ENCODE results near the gene SAMHD1. TPM values are rescaled to one million over a fixed set of nuclear protein-coding genes. Genes with fewer than 3 reads are reported as not detected.

The SAMHD1 gene
- total RNA-seq (2016; rRNA removed; fragmentation: Illumina TruSeq; extraction: Trizol) (43.5 and 57.7 TPM in 2 replicates), polyA plus RNA-seq (2011; rRNA removed) (13.2 and 16.9 TPM in 2 replicates), polyA minus RNA-seq (2011; rRNA and poly(A)+ RNA removed; ENCODE audit: low replicate concordance) (27.0 and 42.7 TPM in 2 replicates), Bru-seq, nascent RNA (percentile 60 among the genes with signal in this experiment), BruChase-seq, experiment 1, labeled RNA remaining after a 6-hour chase (percentile 68 among the genes with signal in this experiment), BruChase-seq, experiment 2, labeled RNA remaining after a 2-hour chase (percentile 63 among the genes with signal in this experiment)
- 5.2 and 6.2 TPM in 2 replicates for total RNA-seq (2016; cell fraction: cytosol; rRNA removed; fragmentation: Illumina TruSeq; extraction: Trizol; ENCODE audit: low read depth)
- 41.4 and 56.8 TPM in 2 replicates for total RNA-seq (2016; cell fraction: insoluble cytoplasmic fraction; rRNA removed; fragmentation: Illumina TruSeq; extraction: Trizol)
- 13.7 and 15.1 TPM in 2 replicates for total RNA-seq (2016; cell fraction: membrane; rRNA removed; fragmentation: Illumina TruSeq; extraction: Trizol)
- total RNA-seq (2016; cell fraction: nucleus; rRNA removed; fragmentation: Illumina TruSeq; extraction: Trizol): 37.8 and 40.5 TPM in 2 replicates
- 7.9 and 11.7 TPM in 2 replicates for polyA plus RNA-seq (2011; cell fraction: cytosol; rRNA removed)
- polyA plus RNA-seq (2011; cell fraction: nucleus; rRNA removed): 7.0 and 9.0 TPM in 2 replicates
- polyA plus RNA-seq (2012): 15.7 and 17.1 TPM in 2 replicates
- polyA plus RNA-seq (2016; cell fraction: cytosol; fragmentation: Illumina TruSeq; extraction: Trizol; ENCODE audit: low read depth): 3.2 and 3.7 TPM in 2 replicates
- 44.6 and 50.6 TPM in 2 replicates for polyA plus RNA-seq (2016; cell fraction: insoluble cytoplasmic fraction; fragmentation: Illumina TruSeq; extraction: Trizol; ENCODE audit: low read depth)
- 9.0 and 11.0 TPM in 2 replicates for polyA plus RNA-seq (2016; cell fraction: membrane; fragmentation: Illumina TruSeq; extraction: Trizol; ENCODE audit: low read depth)
- polyA plus RNA-seq (2016; cell fraction: nucleus; fragmentation: Illumina TruSeq; extraction: Trizol; ENCODE audit: insufficient read depth, low read depth): 34.9 and 36.6 TPM in 2 replicates
- polyA minus RNA-seq (2011; cell fraction: cytosol; rRNA and poly(A)+ RNA removed): 17.3 and 22.0 TPM in 2 replicates
- 42.0 and 50.0 TPM in 2 replicates for polyA minus RNA-seq (2011; cell fraction: nucleus; rRNA and poly(A)+ RNA removed)
- long read RNA-seq, experiment 1, full-length matches to known transcripts: 11 of 17 reads
- long read RNA-seq, experiment 1, partial matches to known transcripts: 2 of 17 reads
- long read RNA-seq, experiment 1, other reads (novel, unspliced or antisense): 4 of 17 reads
- long read RNA-seq, experiment 2, full-length matches to known transcripts: 8 of 51 reads
- long read RNA-seq, experiment 2, partial matches to known transcripts: 3 of 51 reads
- long read RNA-seq, experiment 2, other reads (novel, unspliced or antisense): 40 of 51 reads

DNA sequence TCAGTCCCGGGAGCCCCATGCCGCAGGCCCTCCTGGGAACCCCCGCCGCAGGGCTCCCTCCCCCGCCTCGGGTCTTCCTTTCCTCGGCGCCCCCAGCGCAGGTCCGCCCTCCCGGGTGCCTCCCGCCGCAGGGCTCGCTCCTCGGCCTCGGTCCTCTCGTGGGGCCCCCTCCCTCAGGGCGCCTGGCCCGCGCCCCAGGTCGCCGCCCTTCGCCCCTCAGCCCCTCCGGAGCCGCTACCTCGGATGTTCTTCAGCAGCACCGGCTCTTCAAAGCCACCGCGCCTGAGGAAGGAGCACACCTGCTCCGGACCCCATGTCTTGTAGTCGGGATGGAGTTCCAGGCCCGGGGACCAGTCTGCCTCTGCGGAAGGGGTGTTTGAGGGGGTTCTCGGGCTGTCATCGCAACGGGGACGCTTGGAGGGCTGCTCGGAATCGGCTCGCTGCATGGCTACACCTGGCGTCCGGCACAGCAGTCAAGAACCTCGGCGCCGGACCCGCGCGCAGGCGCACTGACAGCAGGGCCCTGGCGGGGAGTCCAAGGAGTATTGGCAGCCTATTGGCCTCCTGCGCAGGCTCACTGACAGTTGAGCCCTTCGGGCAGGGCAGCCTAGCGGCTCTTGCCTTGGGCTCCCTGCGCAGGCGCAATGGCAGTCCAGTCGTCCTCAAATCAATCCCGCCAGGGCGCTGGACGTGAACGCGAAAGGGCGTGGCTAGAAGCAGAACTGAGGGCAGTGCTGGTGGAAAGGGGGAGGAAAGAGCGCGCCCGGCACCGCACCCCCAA, at the start of gene SAMHD1:
Gene SAMHD1, minus strand, starts transcription at position 511 of the 781 bp plus-strand sequence. Its CDS starts 65 bp downstream, at position 446.
- H3K4me3 ChIP-seq (replicated peaks in 1 of 3; ENCODE audit: insufficient read depth in 1 of 3, low read depth in 2 of 3, low read length in 3 of 3): peak within 1 kb of the TSS; percentile 86 to 98 (median 88)
- ATAC-seq (peak; percentile 93), DNase-seq (ENCODE audit: low spot score) (peak; percentile 100), FAIRE-seq (peak; percentile 79)
- H3K79me2 ChIP-seq (ENCODE audit: insufficient read depth, low read length): peaks cover 14% of the 10 kb centered on the region
- ChIA-PET POLR2A (no interaction called here), CTCF (ENCODE audit: low intra/inter-chr PET ratio, low total read pairs) (no interaction called here)
- peak within 1 kb of the TSS; percentile 86 for H3K4me2 ChIP-seq (ENCODE audit: low read depth, low read length)
- under 1% methylated on average over 50 of the region's 66 CpGs for WGBS (ENCODE audit: low lambda C conversion rate)
- in situ Hi-C loops (cut with HindIII; ENCODE audit: extremely low pct_ligation_motif_present, low pct_unique_long_range_greater_than_20kb): no loop called here
- no peaks in the 10 kb centered on the region; a peak in 1 of 5 replicates for H3K27me3 ChIP-seq (ENCODE audit: control insufficient read depth in 1 of 2, insufficient read depth in 2 of 2, low read length in 2 of 2)
- H3K36me3 ChIP-seq (replicated peaks in 1 of 2; ENCODE audit: control insufficient read depth in 1 of 2, insufficient read depth in 2 of 2, low read length in 2 of 2): peaks cover 0 to 2% of the 10 kb centered on the region in 2 experiments; a peak in 1 of 5 replicates
- BruUV-seq (replicated peaks): no TSS peak
- no peaks in the 10 kb centered on the region for H4K20me1 ChIP-seq (ENCODE audit: insufficient read depth, low read length)
- peak within 1 kb of the TSS; percentile 77 for H3K9ac ChIP-seq (ENCODE audit: insufficient read depth, low read depth, low read length)
- H3K4me1 ChIP-seq (ENCODE audit: insufficient read depth, low read length): peaks cover 72% of the 10 kb centered on the region
- H3K27ac ChIP-seq (ENCODE audit: extremely low read length, insufficient read depth, low read length): peak within 1 kb of the TSS; percentile 76
- H2AFZ ChIP-seq (ENCODE audit: low read length): peak within 1 kb of the TSS; percentile 85
- intact Hi-C loops (cut with micrococcal nuclease; ENCODE audit: unreplicated experiment): loop anchor here (10.0 kb wide), 1 partner anchor 143 kb away; the partner anchor contains the start of gene RBL1
- no peaks in the 10 kb centered on the region for H3K9me3 ChIP-seq (ENCODE audit: low read length)
- TF ChIP-seq ZFP41 (CRISPR knock-in tag; IDR thresholded peaks at IDR 0.05; ENCODE audit: borderline replicate concordance): peak; percentile 69
- TF ChIP-seq, protein P1, sequence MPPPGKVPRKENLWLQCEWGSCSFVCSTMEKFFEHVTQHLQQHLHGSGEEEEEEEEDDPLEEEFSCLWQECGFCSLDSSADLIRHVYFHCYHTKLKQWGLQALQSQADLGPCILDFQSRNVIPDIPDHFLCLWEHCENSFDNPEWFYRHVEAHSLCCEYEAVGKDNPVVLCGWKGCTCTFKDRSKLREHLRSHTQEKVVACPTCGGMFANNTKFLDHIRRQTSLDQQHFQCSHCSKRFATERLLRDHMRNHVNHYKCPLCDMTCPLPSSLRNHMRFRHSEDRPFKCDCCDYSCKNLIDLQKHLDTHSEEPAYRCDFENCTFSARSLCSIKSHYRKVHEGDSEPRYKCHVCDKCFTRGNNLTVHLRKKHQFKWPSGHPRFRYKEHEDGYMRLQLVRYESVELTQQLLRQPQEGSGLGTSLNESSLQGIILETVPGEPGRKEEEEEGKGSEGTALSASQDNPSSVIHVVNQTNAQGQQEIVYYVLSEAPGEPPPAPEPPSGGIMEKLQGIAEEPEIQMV (CRISPR knock-in tag; IDR thresholded peaks at IDR 0.05; ENCODE audit: low read depth): peak; percentile 64
- no peak for TF ChIP-seq PLSCR1 (CRISPR knock-in tag; IDR thresholded peaks at IDR 0.05; ENCODE audit: borderline replicate concordance)
- peak; percentile 98; the same call in 1 of the 2 replicates for TF ChIP-seq PAX8 (CRISPR knock-in tag; IDR thresholded peaks at IDR 0.05; ENCODE audit: borderline replicate concordance)
- peak; percentile 80; the same call in 1 of the 2 replicates for TF ChIP-seq ZNF205 (CRISPR knock-in tag; IDR thresholded peaks at IDR 0.05)
- TF ChIP-seq GZF1 (CRISPR knock-in tag; IDR thresholded peaks at IDR 0.05): peak; percentile 93
- peak; percentile 26; the same call in 1 of the 2 replicates for TF ChIP-seq CTCF (CRISPR knock-in tag; IDR thresholded peaks at IDR 0.05)
- peak; percentile 55 for TF ChIP-seq ZNF7 (CRISPR knock-in tag; IDR thresholded peaks at IDR 0.05)
- no peak for TF ChIP-seq CERS6 (CRISPR knock-in tag; IDR thresholded peaks at IDR 0.05)
- TF ChIP-seq U2AF1 (optimal IDR thresholded peaks at IDR 0.05; ENCODE audit: low read depth, low read length): peak; percentile 48
